ENCODE data around the gene CRADD. TPM values are rescaled to one million over a fixed set of nuclear protein-coding genes. Genes with fewer than 3 reads are reported as not detected.
"Not testable (repeated sequence)": the region's sequence is repeated elsewhere in the genome, so short reads cannot be mapped to it uniquely, and the experiment has no call there.

CRADD gene
- total RNA-seq, 4 donors from 2014 or later, result 43.7 to 76.1 (median 51.0) TPM

DNA sequence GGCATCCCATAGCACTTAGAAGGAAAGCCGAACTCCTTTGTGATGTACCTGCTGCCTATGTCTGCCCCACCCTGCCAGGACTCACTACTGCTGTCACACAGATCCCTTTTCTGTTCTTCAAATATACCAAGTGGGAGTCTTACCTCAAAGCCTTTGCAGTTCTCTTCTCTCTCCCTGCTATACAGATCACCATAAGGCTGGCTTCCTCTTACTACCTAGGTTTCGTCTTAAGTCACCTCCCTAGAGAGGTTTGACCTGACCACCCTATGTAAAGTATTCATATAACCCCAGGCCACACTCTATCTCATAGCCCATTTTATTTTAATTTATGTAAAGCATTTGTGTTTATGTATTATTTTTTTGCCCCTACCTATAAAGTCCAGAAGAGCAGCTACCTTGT is 117.6 kb downstream of the CRADD start:
- no peaks in the 10 kb centered on the region for H3K27me3 ChIP-seq
- no peaks in the 10 kb centered on the region for H3K36me3 ChIP-seq
- H3K4me1 ChIP-seq, result peaks cover 0 to 7% of the 10 kb centered on the region in 2 donors
- TF ChIP-seq CTCF (IDR thresholded peaks at IDR 0.05) (no peak), POLR2A (IDR thresholded peaks at IDR 0.05) (no peak)
- no peaks in the 10 kb centered on the region for H3K9me3 ChIP-seq
- intact Hi-C loops (cut with DNase I), result no loop called here
- H3K4me3 ChIP-seq (replicated peaks in 1 of 3), result no peak overlapping the region
- no peak for DNase-seq
- 95 to 98% methylated on average over 2 of the region's 2 CpGs for WGBS, 2 donors
- H3K27ac ChIP-seq, result no peak overlapping the region

- TF ChIP-seq POLR2A (IDR thresholded peaks at IDR 0.05) (no peak), CTCF (IDR thresholded peaks at IDR 0.05) (no peak)
- H3K27me3 ChIP-seq, result no peaks in the 10 kb centered on the region
- H3K27ac ChIP-seq, result no peak overlapping the region
- H3K4me1 ChIP-seq, result peaks cover 0 to 6% of the 10 kb centered on the region in 2 donors
- intact Hi-C loops (cut with DNase I), result no loop called here
- no peaks in the 10 kb centered on the region for H3K36me3 ChIP-seq
- 95 to 97% methylated on average over 3 of the region's 3 CpGs for WGBS, 2 donors
- no peak overlapping the region for H3K4me3 ChIP-seq (replicated peaks in 1 of 3)
- no peaks in the 10 kb centered on the region for H3K9me3 ChIP-seq
- no peak for DNase-seq
Measured at GRCh38 chr12:93795352-93795751, 118.2 kb downstream of the CRADD start.

DNA sequence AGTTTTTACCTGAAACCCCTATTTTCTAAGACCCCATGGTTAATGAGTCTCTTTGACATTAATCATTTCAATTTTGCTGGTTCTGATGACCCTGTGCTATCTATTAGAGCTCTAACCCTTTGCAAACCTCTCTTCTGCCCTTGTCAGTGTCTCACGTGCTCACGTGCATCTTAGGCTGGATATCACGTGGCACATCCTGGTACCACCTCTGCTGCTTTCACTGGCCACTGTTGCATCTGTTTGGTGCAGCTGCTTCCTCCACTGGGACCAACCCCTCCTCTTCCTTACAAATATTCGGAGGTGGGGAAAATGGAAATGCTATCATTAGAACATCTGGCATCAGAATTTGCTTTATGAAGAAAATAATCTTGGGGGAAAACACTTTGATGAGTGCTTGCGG is 119.6 kb downstream of the CRADD start:
- H3K9me3 ChIP-seq, result no peaks in the 10 kb centered on the region
- 78 to 83% methylated on average over 5 of the region's 5 CpGs for WGBS, 2 donors
- intact Hi-C loops (cut with DNase I), result no loop called here

GRCh38 chr12:93798279-93799151 is 121.3 kb downstream of the CRADD start:
- no peak for TF ChIP-seq CTCF (IDR thresholded peaks at IDR 0.05)
- TF ChIP-seq POLR2A (IDR thresholded peaks at IDR 0.05), result no peak
- H3K36me3 ChIP-seq, result no peaks in the 10 kb centered on the region
- H3K4me1 ChIP-seq, result peaks cover 11 to 18% of the 10 kb centered on the region in 2 donors

More for the DNA sequence above, 119.6 kb downstream of the CRADD start:
- no peak for TF ChIP-seq CTCF (IDR thresholded peaks at IDR 0.05)
- no peak for TF ChIP-seq POLR2A (IDR thresholded peaks at IDR 0.05)
- Histone ChIP-seq H3K36me3 (no peaks in the 10 kb centered on the region), H3K4me3 (replicated peaks in 1 of 3) (no peak overlapping the region), H3K27me3 (no peaks in the 10 kb centered on the region), H3K27ac (no peak overlapping the region), H3K4me1 (peaks cover 0 to 6% of the 10 kb centered on the region in 2 donors)
- no peak for DNase-seq

GRCh38 chr12:93801666-93802065 is 124.5 kb downstream of the CRADD start:
- H3K9me3 ChIP-seq; DNase-seq; intact Hi-C loops (cut with DNase I); H3K27me3 ChIP-seq; H3K4me3 ChIP-seq (replicated peaks in 1 of 3); H3K27ac ChIP-seq; H3K36me3 ChIP-seq: not testable (repeated sequence)
- peaks cover 15 to 31% of the 10 kb centered on the region in 2 donors for H3K4me1 ChIP-seq
- WGBS, 2 donors, result 93 to 95% methylated on average over 2 of the region's 2 CpGs

More at GRCh38 chr12:93798279-93799151, 121.3 kb downstream of the CRADD start:
- intact Hi-C loops (cut with DNase I), result no loop called here
- H3K4me3 ChIP-seq (replicated peaks in 1 of 3), result no peak overlapping the region
- H3K9me3 ChIP-seq, result no peaks in the 10 kb centered on the region
- no peak for DNase-seq
- H3K27ac ChIP-seq, result no peak overlapping the region
- H3K27me3 ChIP-seq, result no peaks in the 10 kb centered on the region
- WGBS, 2 donors, result 75 to 78% methylated on average over 3 of the region's 3 CpGs

Measured in thyroid gland (tissue), 4 donors.